COLO668 (cell line): ENCODE measurements around the gene C6orf89.
A peak's percentile ranks its signal among the peaks of the same experiment; 100 is the strongest.
"Not testable (repeated sequence)": the region's sequence is repeated elsewhere in the genome, so short reads cannot be mapped to it uniquely, and the experiment has no call there.

ENCODE experiments used
- DNase-seq: peaks from one replicate; lab custom pipeline; 2025; ENCODE audit not compliant: unreplicated experiment; lab: John Stamatoyannopoulos, UW

Gene C6orf89

DNA sequence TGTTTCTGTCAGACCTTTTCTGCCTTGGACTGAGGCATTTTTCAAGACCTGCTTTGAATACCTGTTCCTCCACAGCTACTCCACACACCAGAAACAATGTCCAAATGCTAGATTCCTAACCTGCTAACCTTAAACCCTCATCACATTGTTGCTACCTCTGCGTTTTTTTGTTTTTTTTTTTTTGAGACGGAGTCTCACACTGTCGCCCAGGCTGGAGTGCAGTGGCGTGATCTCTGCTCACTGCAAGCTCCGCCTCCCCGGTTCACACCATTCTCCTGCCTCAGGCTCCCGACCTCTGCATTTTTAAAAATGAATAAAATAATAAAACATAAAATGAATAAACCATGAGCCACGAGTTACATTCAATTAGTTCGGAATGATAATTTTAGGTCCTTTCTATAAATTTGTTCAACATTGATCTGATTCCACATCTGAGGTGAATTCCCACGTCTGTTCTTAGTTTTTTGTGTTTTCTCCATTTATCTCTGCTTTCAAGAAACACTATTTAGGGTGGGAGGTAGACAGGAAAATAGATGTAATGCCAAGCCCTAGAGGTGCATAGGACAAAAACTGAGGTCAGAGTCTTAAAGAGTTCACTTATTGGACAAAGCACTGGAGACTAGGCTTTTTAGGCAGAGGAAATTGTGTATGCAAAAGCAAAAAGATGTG lies 1.3 kb downstream of the C6orf89 start:
- no peak for DNase-seq

DNA sequence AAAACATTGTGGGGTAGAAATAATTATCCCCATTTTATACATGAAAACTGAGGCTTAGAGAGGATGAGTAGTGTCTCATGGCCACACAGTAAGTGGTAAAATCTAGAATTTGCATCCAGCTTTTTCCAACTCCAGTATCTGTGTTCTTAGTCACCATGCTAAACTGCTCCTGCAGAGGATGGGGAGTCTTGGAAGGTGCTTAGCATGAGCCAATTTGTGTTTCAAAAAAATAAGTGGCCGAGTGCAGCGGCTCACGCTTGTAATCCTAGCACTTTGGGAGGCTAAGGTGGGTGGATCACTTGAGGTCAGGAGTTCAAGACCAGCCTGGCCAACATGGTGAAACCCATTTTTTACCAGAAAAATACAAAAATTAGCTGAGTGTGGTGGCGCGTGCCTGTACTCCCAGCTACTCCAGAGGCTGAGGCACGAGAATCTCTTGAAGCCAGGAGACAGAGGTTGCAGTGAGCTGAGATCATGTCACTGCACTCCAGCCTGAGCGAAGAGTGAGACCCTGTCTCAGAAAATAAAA lies 2.4 kb downstream of the C6orf89 start:
- DNase-seq: no peak

DNA sequence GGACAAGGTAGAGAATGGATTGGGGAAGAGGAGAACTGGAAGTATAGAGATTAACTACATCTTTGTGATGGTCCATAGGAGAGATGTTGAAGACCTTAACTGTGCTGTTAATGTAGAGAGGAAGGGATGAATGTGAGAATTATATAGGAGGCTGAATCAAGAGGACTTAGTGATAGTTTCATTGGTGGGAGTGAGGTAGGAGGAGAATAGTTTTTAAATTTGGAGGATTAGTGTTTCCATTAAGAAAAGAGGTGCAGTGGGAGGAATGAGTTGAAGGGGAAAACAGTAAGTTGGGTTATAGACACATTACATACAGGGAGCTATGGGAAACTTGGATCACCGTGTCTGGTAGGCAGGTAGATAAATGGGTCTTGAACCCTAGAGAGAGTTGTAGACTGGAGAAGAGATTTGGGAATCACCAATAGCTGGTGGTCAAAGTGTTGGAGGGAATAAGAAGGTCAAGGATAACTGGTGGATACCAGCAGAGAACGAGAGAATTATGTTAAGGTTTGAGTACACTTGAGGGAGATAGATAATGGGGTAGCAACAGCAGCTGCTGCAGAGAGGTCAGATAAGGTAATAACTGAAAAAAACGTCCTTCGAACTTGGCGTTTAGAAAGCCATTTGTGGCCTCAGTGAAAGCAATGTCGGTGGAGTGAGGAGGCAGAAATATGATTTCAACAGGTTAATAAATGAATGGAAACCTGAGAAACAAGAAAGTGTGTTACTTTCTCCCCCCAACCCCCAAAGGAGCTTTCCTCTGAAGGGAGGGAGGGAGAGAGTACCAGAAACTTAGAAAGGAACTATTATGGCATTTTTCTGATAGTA lies 3.1 kb downstream of the C6orf89 start:
- no peak for DNase-seq

DNA sequence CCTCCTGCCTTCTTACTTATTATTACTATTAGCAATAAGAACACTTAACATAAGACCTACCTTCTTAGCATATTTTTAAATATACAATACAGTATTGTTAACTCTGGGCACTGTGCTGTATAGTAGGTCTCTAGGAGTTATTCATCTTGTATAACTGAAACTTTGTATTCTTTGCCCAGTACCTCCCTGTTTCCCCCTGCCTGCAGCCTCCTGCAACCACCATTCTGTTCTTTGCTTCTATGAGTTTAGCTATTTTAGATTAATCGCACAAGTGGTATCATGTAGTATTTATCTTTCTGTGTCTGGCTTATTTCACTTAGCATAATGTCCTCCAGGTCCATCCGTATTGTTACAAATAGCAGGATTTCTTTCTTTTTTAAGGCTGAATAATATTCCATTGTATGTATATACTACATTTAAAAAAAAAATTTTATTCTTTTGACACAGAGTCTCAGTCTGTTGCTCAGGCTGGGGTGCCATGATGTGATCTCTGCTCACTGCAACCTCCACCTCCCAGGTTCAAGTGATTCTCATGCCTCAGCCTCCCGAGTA lies 4.4 kb downstream of the C6orf89 start:
- DNase-seq: no peak

DNA sequence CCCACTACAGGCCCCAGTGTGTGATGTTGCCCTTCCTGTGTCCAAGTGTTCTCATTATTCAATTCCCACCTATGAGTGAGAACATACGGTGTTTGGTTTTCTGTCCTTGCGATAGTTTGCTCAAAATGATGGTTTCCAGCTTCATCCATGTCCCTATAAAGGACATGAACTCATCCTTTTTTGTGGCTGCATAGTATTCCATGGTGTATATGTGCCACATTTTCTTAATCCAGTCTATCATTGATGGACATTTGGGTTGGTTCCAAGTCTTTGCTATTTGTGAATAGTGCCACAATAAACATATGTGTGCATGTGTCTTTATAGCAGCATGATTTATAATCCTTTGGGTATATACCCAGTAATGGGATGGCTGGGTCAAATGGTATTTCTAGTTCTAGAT lies 5.4 kb downstream of the C6orf89 start:
- not testable (repeated sequence) for DNase-seq

DNA sequence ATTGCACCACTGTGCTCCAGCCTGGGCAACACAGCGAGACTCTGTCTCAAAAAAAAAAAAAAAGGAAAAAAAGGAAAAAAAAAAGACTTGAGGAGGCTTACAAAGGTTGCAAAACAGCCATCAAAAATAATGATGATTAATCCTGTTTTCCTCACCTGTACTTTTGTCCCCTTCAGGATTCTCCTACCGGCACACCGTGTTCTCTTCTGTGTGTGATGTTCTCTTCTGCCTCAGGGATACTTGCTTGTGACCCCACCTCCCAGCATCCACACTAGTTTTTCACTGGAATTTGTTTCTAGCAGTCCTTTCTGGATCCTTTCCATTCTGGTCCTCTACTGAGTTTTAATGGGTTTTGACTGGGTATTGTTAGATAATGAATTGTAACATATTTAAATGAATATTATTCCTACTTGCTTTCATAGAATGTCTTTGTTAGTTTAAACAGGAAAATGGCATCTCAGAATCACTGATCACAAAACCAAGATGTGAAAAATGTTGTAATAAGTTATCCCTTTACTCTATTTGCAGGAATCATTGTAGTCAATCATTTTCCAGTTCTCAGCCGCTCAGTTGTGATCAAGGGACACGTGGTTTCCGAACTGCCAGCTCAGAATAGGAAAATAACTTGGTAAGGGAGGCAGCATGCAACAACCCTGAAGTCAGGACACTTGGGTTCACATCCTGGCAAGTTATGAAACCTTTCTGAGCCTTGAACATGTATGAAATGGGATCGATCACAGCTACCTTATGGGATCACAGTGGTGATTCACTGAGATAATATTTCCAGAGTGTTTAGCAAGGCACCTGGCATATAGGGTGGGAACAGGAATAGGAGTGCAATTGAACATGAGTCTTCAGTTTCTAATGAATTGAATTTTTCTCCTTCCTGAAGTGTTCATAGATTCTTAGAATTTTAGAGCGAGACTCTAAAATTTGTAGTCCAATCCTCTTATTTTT lies 8.5 kb downstream of the C6orf89 start:
- DNase-seq: no peak

DNA sequence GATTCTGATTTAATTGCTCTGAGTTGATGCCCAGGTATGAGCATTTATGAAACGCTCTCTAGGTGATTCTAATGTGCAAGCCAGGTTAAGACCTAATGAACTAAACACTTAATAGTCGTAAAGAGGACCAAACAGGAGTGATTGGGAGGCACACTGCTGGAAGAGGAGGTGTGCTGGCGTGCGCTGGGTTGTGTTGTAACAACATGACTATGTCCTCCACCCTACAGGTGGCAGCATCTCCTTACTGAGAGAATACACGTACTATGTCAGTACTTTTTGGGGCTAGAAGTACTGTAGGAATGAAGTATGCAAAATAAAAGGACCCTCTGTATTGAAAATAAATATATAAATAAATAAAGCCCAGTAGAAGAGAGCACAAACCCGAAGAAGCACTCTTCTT lies 11.9 kb downstream of the C6orf89 start:
- no peak for DNase-seq

DNA sequence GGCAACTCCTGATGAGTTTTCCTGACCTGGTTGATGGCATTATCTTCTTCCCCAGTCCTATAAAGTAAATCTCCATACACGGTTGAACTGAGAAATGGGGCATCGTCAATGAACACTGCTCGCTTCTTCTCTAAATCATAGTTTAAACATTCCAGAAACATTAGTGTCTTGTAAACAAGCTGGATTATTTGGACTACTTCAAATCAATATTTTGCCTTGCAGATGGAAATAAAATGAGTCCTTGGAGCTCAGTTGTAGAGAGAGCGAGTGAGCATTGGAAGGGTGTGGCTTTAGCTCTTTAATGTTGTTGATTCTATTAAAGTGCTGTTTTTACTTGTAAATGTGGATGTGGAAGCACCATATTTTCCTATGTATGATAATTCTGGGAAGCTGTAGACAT lies 18.4 kb downstream of the C6orf89 start:
- DNase-seq: no peak

DNA sequence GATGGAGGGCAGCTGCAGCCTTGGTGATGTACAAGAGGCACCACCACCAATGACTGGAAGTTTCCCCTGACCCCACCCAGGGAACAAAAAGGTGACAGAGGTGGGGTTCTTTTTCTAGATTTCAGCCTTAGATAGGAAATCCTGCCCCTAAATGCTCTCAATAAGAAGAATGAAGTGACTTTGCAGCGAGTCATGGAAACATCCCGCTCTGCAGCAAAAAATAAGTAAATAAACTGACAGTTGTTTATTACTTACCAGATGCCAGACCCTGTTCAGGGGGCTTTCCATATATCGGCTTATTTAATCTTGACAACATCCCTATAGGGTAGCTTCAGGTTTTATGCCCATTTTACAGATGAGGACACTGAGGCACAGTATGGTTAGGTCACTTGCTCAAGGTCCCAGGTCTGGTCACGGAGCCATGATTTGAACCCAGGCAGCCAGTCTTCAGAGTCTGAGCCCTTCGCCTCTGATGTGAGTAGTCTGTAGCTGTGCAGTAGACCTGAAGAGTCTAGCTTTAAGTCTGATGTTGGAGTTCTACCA lies 19.2 kb downstream of the C6orf89 start:
- DNase-seq: no peak

DNA sequence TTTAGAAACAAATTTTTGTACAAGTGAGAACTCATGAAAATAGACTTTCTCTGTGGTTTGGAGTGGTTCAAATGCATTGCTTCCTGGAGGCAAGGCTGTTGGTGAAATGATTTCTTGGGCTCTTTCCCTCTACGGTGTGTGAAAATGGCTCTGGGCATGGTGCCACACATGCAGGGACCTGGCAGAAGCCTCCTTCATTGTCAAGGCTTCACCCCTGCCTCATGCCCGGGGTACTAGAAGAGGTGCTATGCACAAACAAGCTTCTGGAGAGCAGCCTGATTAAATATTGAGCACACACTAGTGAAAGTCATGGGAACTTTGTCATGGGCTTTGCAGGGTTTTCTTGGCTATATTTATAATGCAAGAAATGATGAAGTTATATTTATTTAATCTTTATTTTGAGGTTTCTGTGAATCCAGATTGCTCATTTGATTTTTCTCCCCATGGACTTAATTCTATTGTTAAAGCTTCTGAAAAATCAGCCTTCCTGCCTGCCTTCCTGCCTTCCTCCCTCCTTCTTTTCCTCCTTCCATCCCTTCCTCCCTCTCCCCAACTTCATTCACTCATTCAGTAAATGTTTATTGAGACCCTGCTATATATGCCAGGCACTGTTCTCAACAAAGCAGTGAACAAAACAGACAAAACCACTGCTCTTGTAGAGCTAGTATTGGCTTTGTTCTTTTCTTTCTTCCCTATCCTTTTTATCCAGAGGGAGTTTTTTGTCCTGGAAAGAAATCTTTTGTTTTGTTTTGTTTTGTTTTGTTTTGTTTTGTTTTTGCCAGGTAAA lies 21.0 kb downstream of the C6orf89 start:
- DNase-seq: no peak

DNA sequence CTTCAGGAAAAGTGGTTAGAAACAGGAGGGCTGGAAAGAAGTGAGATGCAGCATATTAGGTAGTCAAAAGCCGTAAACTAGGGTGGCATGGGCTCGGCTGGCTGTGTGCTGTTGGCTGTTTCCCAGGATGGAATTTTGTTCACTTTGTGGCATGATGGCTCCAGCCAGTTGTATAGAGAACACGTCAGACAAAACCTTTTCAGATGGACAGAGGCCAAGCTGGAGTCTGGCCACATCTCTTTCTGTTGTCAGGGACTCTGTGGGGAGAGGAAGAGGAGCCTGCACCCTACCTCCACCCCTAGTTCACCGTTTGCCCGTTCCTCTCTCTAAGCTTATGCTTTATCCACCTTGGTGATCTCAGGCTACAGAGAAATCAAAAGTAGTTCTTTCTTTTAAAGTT lies 22.0 kb downstream of the C6orf89 start:
- no peak for DNase-seq

DNA sequence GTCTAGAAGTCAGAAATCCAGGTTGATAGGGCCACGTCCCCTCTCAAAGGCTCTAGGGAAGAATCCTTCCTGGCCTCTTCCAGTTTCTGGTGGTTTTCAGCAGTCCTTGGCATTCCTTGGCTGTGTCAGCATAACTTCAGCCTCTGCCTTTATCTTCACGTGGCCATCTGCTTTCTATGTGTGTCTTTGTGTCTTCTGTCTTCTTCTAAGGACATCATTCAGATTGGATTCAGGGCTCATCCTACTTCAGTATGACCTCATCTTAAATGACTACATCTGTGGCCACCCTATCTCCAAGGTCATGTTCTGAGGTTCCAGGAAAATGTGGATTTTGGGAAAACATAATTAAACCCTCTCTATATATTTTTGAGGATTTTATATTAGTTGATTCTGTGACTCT lies 23.0 kb downstream of the C6orf89 start:
- DNase-seq: no peak

DNA sequence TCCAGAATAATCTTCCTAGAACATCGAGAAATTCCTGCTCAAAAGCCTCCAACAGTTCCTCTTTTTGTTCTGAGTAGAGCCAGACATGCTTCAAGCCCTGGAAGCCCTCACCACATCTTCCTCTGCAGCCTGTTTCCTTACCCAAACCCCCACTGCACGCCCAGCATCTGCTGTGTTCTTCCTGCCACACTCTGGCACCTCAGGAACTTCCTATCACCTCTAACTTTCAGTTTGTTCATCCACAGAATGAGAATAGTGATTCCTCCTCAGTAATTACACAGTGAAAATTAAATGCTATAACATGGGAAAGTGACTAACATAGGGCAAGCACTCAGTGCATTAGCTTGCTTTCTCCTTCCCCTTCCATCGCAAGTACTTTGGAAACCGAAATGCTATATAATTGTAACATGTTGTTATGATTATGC lies 26.3 kb downstream of the C6orf89 start:
- no peak for DNase-seq

DNA sequence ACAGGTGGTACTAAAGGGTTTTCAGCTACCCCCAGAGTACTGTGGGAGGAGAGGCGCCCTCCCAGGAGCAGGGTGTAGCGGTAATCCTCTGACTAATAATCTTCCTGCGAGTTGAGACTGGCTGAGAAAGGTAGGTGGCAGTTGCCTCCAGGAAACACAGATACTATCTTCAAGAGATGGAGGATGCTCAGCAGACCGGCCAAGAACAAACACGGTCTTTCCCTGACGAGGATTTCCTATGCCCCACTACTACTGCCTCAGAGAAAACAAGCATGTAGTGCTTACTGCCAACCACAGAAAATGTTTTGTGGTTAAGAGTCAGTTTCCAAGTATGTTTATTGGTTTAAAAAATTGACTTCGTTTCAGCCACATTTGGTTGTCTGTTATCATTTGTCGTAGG lies 26.8 kb downstream of the C6orf89 start:
- DNase-seq: no peak

DNA sequence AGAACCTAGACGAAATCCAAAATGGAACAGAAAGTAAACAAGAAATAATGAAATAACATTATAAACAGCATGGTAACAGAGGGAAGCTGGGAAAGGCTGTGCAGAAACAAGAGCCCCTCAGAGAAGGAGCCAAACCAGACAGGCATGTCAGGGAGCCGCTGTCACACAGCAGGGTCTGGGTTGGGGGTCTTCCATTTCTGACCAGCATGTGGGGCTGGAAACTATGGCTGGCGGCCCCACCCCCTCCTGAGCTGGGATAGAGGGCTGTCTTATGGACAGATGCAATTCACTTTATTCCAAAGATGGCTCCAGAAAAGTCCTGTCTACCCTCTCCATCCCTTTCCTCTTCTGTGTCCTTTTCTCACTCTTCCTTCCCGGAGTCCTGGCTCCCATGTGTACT lies 27.3 kb downstream of the C6orf89 start:
- DNase-seq: no peak

DNA sequence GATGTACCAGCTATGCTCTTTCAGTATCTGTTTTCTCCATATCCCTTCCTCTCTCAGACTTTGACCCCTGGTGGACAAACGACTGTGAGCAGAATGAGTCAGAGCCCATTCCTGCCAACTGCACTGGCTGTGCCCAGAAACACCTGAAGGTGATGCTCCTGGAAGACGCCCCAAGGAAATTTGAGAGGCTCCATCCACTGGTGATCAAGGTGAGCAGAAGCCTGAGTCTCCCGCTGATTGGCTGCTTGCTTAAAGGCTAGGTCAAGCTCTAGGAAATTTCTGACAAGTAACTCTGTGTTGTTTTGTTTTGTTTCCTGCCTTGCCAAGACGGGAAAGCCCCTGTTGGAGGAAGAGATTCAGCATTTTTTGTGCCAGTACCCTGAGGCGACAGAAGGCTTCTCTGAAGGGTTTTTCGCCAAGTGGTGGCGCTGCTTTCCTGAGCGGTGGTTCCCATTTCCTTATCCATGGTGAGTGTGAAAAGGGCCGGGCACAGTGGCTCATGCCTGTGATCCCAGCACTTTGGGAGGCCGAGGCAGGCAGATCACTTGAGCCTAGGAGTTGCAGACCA lies 28.6 kb downstream of the C6orf89 start:
- peak; percentile 12 for DNase-seq

DNA sequence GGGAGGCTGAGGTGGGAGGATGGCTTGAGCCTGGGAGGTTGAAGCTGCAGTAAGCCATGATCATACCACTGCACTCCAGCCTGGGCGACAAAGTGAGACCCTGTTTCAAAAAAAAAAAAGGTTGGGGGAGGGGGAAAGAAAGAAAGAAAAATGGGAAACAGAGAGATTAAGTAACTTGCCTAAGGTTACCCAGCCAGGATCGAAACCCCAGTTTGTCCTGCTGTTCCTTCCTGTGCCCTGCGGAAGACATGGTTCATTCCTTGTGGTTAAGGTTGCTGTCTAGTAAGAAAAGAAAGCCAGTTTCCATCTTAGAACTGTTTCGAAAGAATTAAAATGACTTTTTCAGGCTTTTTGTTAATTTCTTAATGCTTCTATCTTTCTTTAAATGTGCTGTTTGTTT lies 29.8 kb downstream of the C6orf89 start:
- no peak for DNase-seq

DNA sequence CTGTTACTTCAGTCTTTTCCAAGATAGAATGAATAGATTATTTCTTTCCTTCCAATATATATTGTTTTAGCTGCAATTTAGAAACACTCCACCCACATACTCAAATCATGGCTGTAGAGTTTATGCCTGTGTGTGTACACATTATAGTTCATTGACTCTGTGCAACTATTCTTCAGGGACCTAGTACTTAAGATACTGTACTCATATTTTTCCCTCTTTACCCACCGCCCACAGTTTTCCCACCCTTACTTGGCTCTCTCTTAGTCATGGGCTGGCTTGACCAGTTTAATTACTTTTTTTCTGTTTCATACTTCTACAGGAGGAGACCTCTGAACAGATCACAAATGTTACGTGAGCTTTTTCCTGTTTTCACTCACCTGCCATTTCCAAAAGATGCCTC lies 30.4 kb downstream of the C6orf89 start:
- no peak for DNase-seq

DNA sequence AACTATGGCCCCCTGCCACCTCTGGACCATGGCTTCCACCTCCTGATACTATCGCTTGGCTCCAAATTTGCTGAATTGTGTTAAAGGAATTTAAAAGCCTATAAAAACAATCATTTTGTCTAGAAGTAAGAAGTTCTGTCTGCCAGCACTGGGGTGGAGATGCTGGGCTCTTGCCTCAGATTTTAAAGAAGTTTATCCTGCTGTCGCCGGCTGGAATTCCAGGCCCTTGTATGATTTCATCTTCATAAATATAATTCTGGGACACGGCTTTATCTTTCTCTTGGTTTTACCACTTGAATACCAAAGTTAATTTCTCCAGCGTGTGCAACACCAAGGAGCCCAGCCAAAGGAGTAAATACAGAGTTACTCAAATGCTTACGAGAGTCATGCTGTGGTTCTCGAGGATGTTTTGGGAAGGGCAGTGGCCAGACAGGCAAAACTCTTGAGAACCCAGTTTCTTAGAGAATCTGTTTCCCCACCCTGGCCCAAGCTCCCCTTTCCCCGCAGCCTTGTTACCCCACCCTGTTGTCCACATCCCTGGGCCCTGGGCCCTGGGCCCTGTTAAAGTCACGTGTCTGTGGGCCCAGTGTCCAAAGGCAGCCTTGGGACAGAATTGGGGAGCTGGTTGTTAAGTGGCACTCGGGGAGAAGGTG lies 31.9 kb downstream of the C6orf89 start:
- DNase-seq: no peak
